Mesodermal cell (in vitro differentiated cells): ENCODE measurements around the gene AP2M1.
"Not testable (repeated sequence)": the region's sequence is repeated elsewhere in the genome, so short reads cannot be mapped to it uniquely, and the experiment has no call there.

ENCODE experiments used
- H3K27ac ChIP-seq: 2 replicates; pipeline ENCODE4 v1.7.0; 2013; ENCODE audit warnings: mild to moderate bottlenecking, low read depth, low read length, moderate library complexity; ENCODE audit not compliant: severe bottlenecking
- H3K36me3 ChIP-seq: 2 replicates; pipeline ENCODE4 v1.7.1; 2013; ENCODE audit warnings: mild to moderate bottlenecking, low read length, moderate library complexity; ENCODE audit not compliant: control insufficient read depth, insufficient read depth
- H3K4me1 ChIP-seq: one replicate; pipeline ENCODE4 v1.7.1; 2013; ENCODE audit warnings: mild to moderate bottlenecking, low read length; ENCODE audit not compliant: insufficient read depth, control insufficient read depth, poor library complexity, severe bottlenecking
- H3K4me3 ChIP-seq: 2 replicates; pipeline ENCODE4 v1.7.0; 2013; ENCODE audit warnings: low read length, control low read depth, mild to moderate bottlenecking; ENCODE audit not compliant: insufficient read depth, poor library complexity, severe bottlenecking; ENCODE audit errors: extremely low read depth
- H3K9me3 ChIP-seq: 2 replicates; pipeline ENCODE4 v1.7.1; 2013; ENCODE audit warnings: mild to moderate bottlenecking, low read length, moderate library complexity; ENCODE audit not compliant: control insufficient read depth
- WGBS, 2 experiments: methylation state at CpG; one replicate each; pipeline ENCODE4 v1.1.5; 2013; ENCODE audit warnings: missing lambda C conversion rate in 2 of 2; ENCODE audit not compliant: insufficient coverage in 2 of 2; 5-methylcytosine and 5-hydroxymethylcytosine counted together

AP2M1 gene

GRCh38 chr3:184143327-184143726, 31.3 kb upstream of the AP2M1 start:
- Histone ChIP-seq H3K4me1 (no peaks in the 10 kb centered on the region), H3K4me3 (no peak overlapping the region), H3K27ac (no peak overlapping the region), H3K36me3 (peaks cover 80% of the 10 kb centered on the region), H3K9me3 (no peaks in the 10 kb centered on the region)
- WGBS, 2 experiments = 94 to 96% methylated on average over 3 of the region's 3 CpGs

- Histone ChIP-seq H3K4me1 (no peaks in the 10 kb centered on the region), H3K27ac (no peak overlapping the region), H3K9me3 (no peaks in the 10 kb centered on the region), H3K36me3 (peaks cover 75% of the 10 kb centered on the region), H3K4me3 (no peak overlapping the region)
- 96% methylated on average over 4 to 5 of the region's 5 CpGs for WGBS, 2 experiments
Observed at GRCh38 chr3:184144505-184144904, 30.1 kb upstream of the AP2M1 start.

- no peaks in the 10 kb centered on the region for H3K4me1 ChIP-seq
- WGBS, 2 experiments = 93 to 97% methylated on average over 2 to 3 of the region's 4 CpGs
- no peaks in the 10 kb centered on the region for H3K9me3 ChIP-seq
- no peak overlapping the region for H3K27ac ChIP-seq
- no peak overlapping the region for H3K4me3 ChIP-seq
- peaks cover 69% of the 10 kb centered on the region for H3K36me3 ChIP-seq
Observed at GRCh38 chr3:184145111-184145524, 29.5 kb upstream of the AP2M1 start.

DNA sequence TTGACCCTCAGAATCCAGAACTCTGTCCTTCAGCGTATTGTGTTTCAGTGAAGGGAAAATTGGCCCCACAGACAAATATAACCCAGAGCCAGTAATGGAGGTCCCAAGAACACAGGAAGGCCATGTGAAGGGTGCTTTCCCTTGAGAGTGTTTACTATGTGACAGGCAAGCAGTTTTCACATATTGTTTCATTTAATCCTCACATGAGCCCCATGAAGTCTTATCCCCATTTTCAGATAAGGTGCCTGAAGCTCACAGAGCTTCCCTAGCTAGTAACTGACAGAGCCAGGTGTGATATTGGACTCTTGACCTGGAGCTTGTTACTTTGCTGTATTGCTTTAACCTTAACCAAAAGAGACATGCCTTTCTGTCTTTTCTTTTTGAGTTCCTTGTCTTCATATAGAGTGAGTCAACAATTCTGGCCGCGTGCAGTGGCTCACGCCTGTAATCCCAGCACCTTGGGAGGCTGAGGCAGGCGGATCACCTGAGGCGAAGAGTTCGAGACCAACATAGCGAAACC, 28.8 kb upstream of the AP2M1 start:
- Histone ChIP-seq H3K9me3 (no peaks in the 10 kb centered on the region), H3K36me3 (peaks cover 62% of the 10 kb centered on the region), H3K27ac (no peak overlapping the region), H3K4me3 (no peak overlapping the region), H3K4me1 (no peaks in the 10 kb centered on the region)
- WGBS, 2 experiments = 81 to 96% methylated on average over 4 of the region's 8 CpGs

GRCh38 chr3:184148076-184148475, 26.6 kb upstream of the AP2M1 start:
- WGBS, 2 experiments = no CpG with 5 or more reads among the region's 3 CpGs
- H3K4me1 ChIP-seq = no peaks in the 10 kb centered on the region
- no peaks in the 10 kb centered on the region for H3K9me3 ChIP-seq
- H3K36me3 ChIP-seq = peaks cover 39% of the 10 kb centered on the region
- H3K4me3 ChIP-seq = no peak overlapping the region
- H3K27ac ChIP-seq = no peak overlapping the region

DNA sequence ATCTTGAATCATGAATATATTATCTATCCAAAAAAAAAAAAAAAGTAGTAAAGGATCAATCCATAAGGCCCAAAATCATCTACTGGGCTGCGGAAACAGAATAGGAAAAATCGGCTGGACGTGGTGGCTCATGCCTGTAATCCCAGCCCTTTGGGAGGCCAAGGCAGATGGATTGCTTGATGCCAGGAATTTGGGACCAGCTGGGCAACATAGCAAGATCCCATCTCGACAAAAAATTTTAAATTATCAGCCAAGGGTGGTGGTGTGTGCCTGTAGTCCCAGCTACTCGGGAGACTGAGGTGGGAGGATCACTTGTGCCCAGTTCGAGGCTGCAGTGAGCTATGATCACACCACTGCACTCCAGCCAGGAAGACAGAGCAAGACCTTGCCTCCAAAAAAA, 25.5 kb upstream of the AP2M1 start:
- Histone ChIP-seq H3K4me1 (no peaks in the 10 kb centered on the region), H3K4me3 (no peak overlapping the region), H3K9me3 (no peaks in the 10 kb centered on the region), H3K36me3 (peaks cover 28% of the 10 kb centered on the region), H3K27ac (no peak overlapping the region)
- 81 to 93% methylated on average over 4 to 5 of the region's 6 CpGs for WGBS, 2 experiments

DNA sequence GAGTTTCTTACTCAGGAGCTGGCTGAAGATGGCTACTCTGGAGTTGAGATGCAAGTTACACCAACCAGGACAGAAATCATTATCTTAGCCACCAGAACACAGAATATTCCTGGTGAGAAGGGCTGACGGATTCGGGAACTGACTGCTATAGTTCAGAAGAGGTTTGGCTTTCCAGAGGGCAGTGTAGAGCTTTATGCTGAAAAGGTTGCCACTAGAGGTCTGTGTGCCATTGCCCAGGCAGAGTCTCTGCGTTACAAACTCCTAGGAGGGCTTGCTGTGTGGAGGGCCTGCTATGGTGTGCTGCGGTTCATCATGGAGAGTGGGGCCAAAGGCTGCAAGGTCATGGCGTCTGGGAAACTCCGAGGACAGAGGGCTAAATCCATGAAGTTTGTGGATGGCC, 24.9 kb upstream of the AP2M1 start:
- H3K36me3 ChIP-seq = peaks cover 22% of the 10 kb centered on the region
- not testable (repeated sequence) for H3K4me3 ChIP-seq, H3K4me1 ChIP-seq, H3K27ac ChIP-seq, H3K9me3 ChIP-seq
- WGBS, 2 experiments = 79 to 91% methylated on average over 6 of the region's 6 CpGs

GRCh38 chr3:184154885-184155643, 19.6 kb upstream of the AP2M1 start, which contains the start of gene DVL3:
TSS of gene DVL3 (plus strand) at chr3:184155377. CDS start at chr3:184155636, 259 bp downstream.
- Histone ChIP-seq H3K4me1 (peaks cover 16% of the 10 kb centered on the region), H3K4me3 (peak within 1 kb of the TSS; percentile 71), H3K36me3 (peaks cover 21% of the 10 kb centered on the region), H3K27ac (peak within 1 kb of the TSS; percentile 89), H3K9me3 (no peaks in the 10 kb centered on the region)
- 1 to 2% methylated on average over 50 to 63 of the region's 84 CpGs for WGBS, 2 experiments

GRCh38 chr3:184155644-184156521, 18.8 kb upstream of the AP2M1 start:
- no peaks in the 10 kb centered on the region for H3K9me3 ChIP-seq
- peak overlapping the region; percentile 86 for H3K27ac ChIP-seq
- peaks cover 18% of the 10 kb centered on the region for H3K4me1 ChIP-seq
- H3K4me3 ChIP-seq = peak overlapping the region; percentile 71
- WGBS, 2 experiments = 0 to 1% methylated on average over 35 to 43 of the region's 47 CpGs
- peaks cover 27% of the 10 kb centered on the region for H3K36me3 ChIP-seq

DNA sequence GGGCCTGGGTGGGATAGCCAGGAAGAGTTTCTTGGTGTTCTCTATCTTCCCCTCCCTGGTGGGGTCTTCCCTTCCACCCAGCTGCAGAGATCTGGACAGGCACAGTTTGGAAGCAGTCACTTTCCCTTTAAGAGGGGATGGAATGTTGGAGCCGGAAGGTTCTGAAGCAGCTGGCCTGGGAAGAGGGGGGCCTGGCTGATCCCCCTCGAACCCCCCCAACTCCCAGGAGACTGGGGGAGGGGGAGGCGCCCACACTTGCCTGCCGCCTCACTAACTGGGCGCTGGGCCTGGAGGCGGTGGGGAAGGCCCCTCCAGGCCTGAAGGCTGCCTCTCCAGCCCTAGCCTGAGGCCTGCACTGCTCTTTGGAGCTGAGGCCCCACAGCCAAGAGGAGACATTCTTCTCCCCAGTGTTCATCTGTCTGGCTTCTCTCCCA, 18.1 kb upstream of the AP2M1 start:
- Histone ChIP-seq H3K9me3 (no peaks in the 10 kb centered on the region), H3K4me3 (peak overlapping the region; percentile 71), H3K36me3 (peaks cover 28% of the 10 kb centered on the region), H3K27ac (peak overlapping the region; percentile 86), H3K4me1 (peaks cover 19% of the 10 kb centered on the region)
- 0% methylated on average over 3 of the region's 6 CpGs for WGBS, 2 experiments
